Measurements from ENCODE around the gene NCBP2L. TPM values are rescaled to one million over a fixed set of nuclear protein-coding genes. Genes with fewer than 3 reads are reported as not detected.

NCBP2L gene
- total and polyA plus RNA-seq, 2 experiments from 2014 or later = 0.39 TPM; not detected in 1

GRCh38 chrX:107776649-107777535 lies 641 bp upstream of the NCBP2L start:
- peak; percentile 96 for DNase-seq (ENCODE audit: low spot score)
- peaks cover 5% of the 10 kb centered on the region for H3K27me3 ChIP-seq
- TF ChIP-seq EZH2 (IDR thresholded peaks at IDR 0.05; ENCODE audit: borderline replicate concordance) = no peak
- TF ChIP-seq CTCF (IDR thresholded peaks at IDR 0.05; ENCODE audit: poor library complexity) = peak; percentile 97
- peak overlapping the region; percentile 77 for H3K4me3 ChIP-seq
- no peaks in the 10 kb centered on the region for H4K20me1 ChIP-seq (ENCODE audit: insufficient read depth, poor library complexity, severe bottlenecking)
- H3K79me2 ChIP-seq = peaks cover 33% of the 10 kb centered on the region
- no peaks in the 10 kb centered on the region for H3K36me3 ChIP-seq (replicated peaks; ENCODE audit: insufficient read depth, low read depth)
- peaks cover 33% of the 10 kb centered on the region for H3K4me1 ChIP-seq (ENCODE audit: insufficient read depth)
- H3K9me3 ChIP-seq (ENCODE audit: low read depth) = no peaks in the 10 kb centered on the region
- H3K27ac ChIP-seq = peak overlapping the region; percentile 60
- H3K4me2 ChIP-seq = peak overlapping the region; percentile 99
- H3K9me2 ChIP-seq (replicated peaks; ENCODE audit: insufficient read depth) = no peaks in the 10 kb centered on the region
- 4% methylated on average over 19 of the region's 20 CpGs for WGBS (ENCODE audit: low lambda C conversion rate, missing lambda C conversion rate)
- H2AFZ ChIP-seq = peak overlapping the region; percentile 48

- no peaks in the 10 kb centered on the region for H4K20me1 ChIP-seq (ENCODE audit: insufficient read depth, poor library complexity, severe bottlenecking)
- H3K4me2 ChIP-seq = no peak overlapping the region
- no peak overlapping the region for H2AFZ ChIP-seq
- no peaks in the 10 kb centered on the region for H3K79me2 ChIP-seq
- 90% methylated on average over 9 of the region's 9 CpGs for whole genome bisulfite sequencing (ENCODE audit: low lambda C conversion rate, missing lambda C conversion rate)
- H3K27ac ChIP-seq = no peak overlapping the region
- H3K4me1 ChIP-seq (ENCODE audit: insufficient read depth) = peaks cover 13% of the 10 kb centered on the region
- TF ChIP-seq CTCF (IDR thresholded peaks at IDR 0.05; ENCODE audit: poor library complexity) = no peak
- H3K9me2 ChIP-seq (replicated peaks; ENCODE audit: insufficient read depth) = no peaks in the 10 kb centered on the region
- DNase-seq (ENCODE audit: low spot score) = no peak
- no peaks in the 10 kb centered on the region for H3K36me3 ChIP-seq (replicated peaks; ENCODE audit: insufficient read depth, low read depth)
- H3K27me3 ChIP-seq = no peaks in the 10 kb centered on the region
- H3K4me3 ChIP-seq = no peak overlapping the region
- no peaks in the 10 kb centered on the region for H3K9me3 ChIP-seq (ENCODE audit: low read depth)
These were observed 3.0 kb downstream of the NCBP2L start for GRCh38 chrX:107780525-107780924.

GRCh38 chrX:107787827-107788226 lies 10.3 kb downstream of the NCBP2L start:
- WGBS (ENCODE audit: low lambda C conversion rate, missing lambda C conversion rate) = 65% methylated on average over 1 of the region's 1 CpG
- H3K79me2 ChIP-seq = no peaks in the 10 kb centered on the region
- no peaks in the 10 kb centered on the region for H3K9me2 ChIP-seq (replicated peaks; ENCODE audit: insufficient read depth)
- no peaks in the 10 kb centered on the region for H3K9me3 ChIP-seq (ENCODE audit: low read depth)
- no peak overlapping the region for H3K4me3 ChIP-seq
- no peaks in the 10 kb centered on the region for H3K36me3 ChIP-seq (replicated peaks; ENCODE audit: insufficient read depth, low read depth)
- H3K27ac ChIP-seq = no peak overlapping the region
- TF ChIP-seq EZH2 (IDR thresholded peaks at IDR 0.05; ENCODE audit: borderline replicate concordance) (no peak), EZH2phosphoT487 (IDR thresholded peaks at IDR 0.05; ENCODE audit: low read depth, severe bottlenecking, unreplicated experiment) (no peak), CTCF (IDR thresholded peaks at IDR 0.05; ENCODE audit: poor library complexity) (no peak)
- H2AFZ ChIP-seq = no peak overlapping the region
- H3K4me2 ChIP-seq = no peak overlapping the region
- H3K27me3 ChIP-seq = no peaks in the 10 kb centered on the region
- H3K4me1 ChIP-seq (ENCODE audit: insufficient read depth) = no peaks in the 10 kb centered on the region
- no peaks in the 10 kb centered on the region for H4K20me1 ChIP-seq (ENCODE audit: insufficient read depth, poor library complexity, severe bottlenecking)
- no peak for DNase-seq (ENCODE audit: low spot score)

All from hepatocyte (in vitro differentiated cells).